ENCODE data around the gene PITPNM2. TPM values are rescaled to one million over a fixed set of nuclear protein-coding genes. Genes with fewer than 3 reads are reported as not detected.

Gene PITPNM2
- total RNA-seq, 1 donor from 2014 or later: 17.0 TPM

- ATAC-seq (ENCODE audit: poor library complexity) (peak; percentile 61), DNase-seq (no peak)
- intact Hi-C loops (cut with DNase I): no loop called here
Observed at GRCh38 chr12:123131291-123131832, 19.5 kb downstream of the PITPNM2 start.

- no peak for DNase-seq
- no peak for ATAC-seq (ENCODE audit: poor library complexity)
- intact Hi-C loops (cut with DNase I): no loop called here
Observed at GRCh38 chr12:123129621-123130020, 21.3 kb downstream of the PITPNM2 start.

GRCh38 chr12:123127182-123127495 is 23.8 kb downstream of the PITPNM2 start:
- intact Hi-C loops (cut with DNase I): no loop called here
- no peak for DNase-seq
- no peak for ATAC-seq (ENCODE audit: poor library complexity)

GRCh38 chr12:123126294-123127181 is 24.4 kb downstream of the PITPNM2 start:
- peak; percentile 57 for ATAC-seq (ENCODE audit: poor library complexity)
- intact Hi-C loops (cut with DNase I): no loop called here
- DNase-seq: no peak

- intact Hi-C loops (cut with DNase I): no loop called here
- ATAC-seq (ENCODE audit: poor library complexity) (no peak), DNase-seq (no peak)
Observed at GRCh38 chr12:123122626-123123025, 28.3 kb downstream of the PITPNM2 start.

- DNase-seq: no peak
- intact Hi-C loops (cut with DNase I): no loop called here
- no peak for ATAC-seq (ENCODE audit: poor library complexity)
Observed at GRCh38 chr12:123121670-123122069, 29.2 kb downstream of the PITPNM2 start.

- ATAC-seq (ENCODE audit: poor library complexity): peak; percentile 35
- no peak for DNase-seq
- intact Hi-C loops (cut with DNase I): no loop called here
Observed at GRCh38 chr12:123120452-123121166, 30.3 kb downstream of the PITPNM2 start.

GRCh38 chr12:123119808-123120207 is 31.1 kb downstream of the PITPNM2 start:
- no peak for ATAC-seq (ENCODE audit: poor library complexity)
- intact Hi-C loops (cut with DNase I): no loop called here

GRCh38 chr12:123118497-123118896 is 32.4 kb downstream of the PITPNM2 start:
- DNase-seq: no peak
- intact Hi-C loops (cut with DNase I): no loop called here

More at GRCh38 chr12:123119808-123120207, 31.1 kb downstream of the PITPNM2 start:
- no peak for DNase-seq

GRCh38 chr12:123115409-123116121 is 35.3 kb downstream of the PITPNM2 start:
- DNase-seq: peak; percentile 74
- intact Hi-C loops (cut with DNase I): no loop called here
- ATAC-seq (ENCODE audit: poor library complexity): peak; percentile 88

More at GRCh38 chr12:123118497-123118896, 32.4 kb downstream of the PITPNM2 start:
- ATAC-seq (ENCODE audit: poor library complexity): no peak

GRCh38 chr12:123114304-123115083 is 36.4 kb downstream of the PITPNM2 start:
- ATAC-seq (ENCODE audit: poor library complexity): no peak
- DNase-seq: no peak
- intact Hi-C loops (cut with DNase I): no loop called here

GRCh38 chr12:123113026-123113425 is 37.9 kb downstream of the PITPNM2 start:
- intact Hi-C loops (cut with DNase I): no loop called here
- no peak for DNase-seq
- ATAC-seq (ENCODE audit: poor library complexity): no peak

GRCh38 chr12:123111498-123112165 is 39.3 kb downstream of the PITPNM2 start:
- no peak for ATAC-seq (ENCODE audit: poor library complexity)
- DNase-seq: no peak
- intact Hi-C loops (cut with DNase I): no loop called here

- DNase-seq (no peak), ATAC-seq (ENCODE audit: poor library complexity) (no peak)
- intact Hi-C loops (cut with DNase I): loop anchor here (10.0 kb wide), 1 partner anchor 65 kb away; no protein-coding TSS in a partner anchor
Observed at GRCh38 chr12:123109319-123109772, 41.5 kb downstream of the PITPNM2 start.

GRCh38 chr12:123108682-123109066 is 42.2 kb downstream of the PITPNM2 start:
- intact Hi-C loops (cut with DNase I): loop anchor here (10.0 kb wide), 1 partner anchor 64 kb away; no protein-coding TSS in a partner anchor
- DNase-seq (no peak), ATAC-seq (ENCODE audit: poor library complexity) (no peak)

GRCh38 chr12:123107926-123108681 is 42.8 kb downstream of the PITPNM2 start:
- intact Hi-C loops (cut with DNase I): loop anchor here (10.0 kb wide), 1 partner anchor 63 kb away; no protein-coding TSS in a partner anchor
- peak; percentile 60 for DNase-seq
- peak; percentile 72 for ATAC-seq (ENCODE audit: poor library complexity)
